HL-60 (cell line): Measurements from ENCODE around the gene ARAP2.

ENCODE experiments used
- DNase-seq, 2 experiments: peaks; one replicate each; pipeline ENCODE4 v3.0.0-alpha.2; 2010 to 2020; ENCODE audit warnings: low read depth in 1 of 2, low spot score in 1 of 2
- H3K27ac ChIP-seq: fragments of 250-450 bp; sonication (Bioruptor Pico); replicated peaks from 2 replicates; pipeline ENCODE4 v1.5.1; 2020; ENCODE audit warnings: mild to moderate bottlenecking, moderate library complexity
- H3K27me3 ChIP-seq: fragments of 250-450 bp; sonication (Bioruptor Pico); 2 replicates; pipeline ENCODE4 v1.5.1; 2021; ENCODE audit warnings: mild to moderate bottlenecking, moderate library complexity; ENCODE audit not compliant: insufficient read depth, poor library complexity, severe bottlenecking
- H3K4me3 ChIP-seq: replicated peaks from 2 replicates; pipeline ENCODE4 v1.5.1; 2011; ENCODE audit warnings: mild to moderate bottlenecking, control low read depth, low read length; ENCODE audit not compliant: insufficient read depth
- CTCF ChIP-seq: IDR thresholded peaks from one replicate; pipeline ENCODE4 v1.5.1; 2011; ENCODE audit warnings: low read length, control low read depth, inconsistent platforms; ENCODE audit not compliant: insufficient read depth
- GABPA ChIP-seq: IDR thresholded peaks from 2 replicates; pipeline ENCODE4 v1.6.1; 2012; ENCODE audit warnings: low read depth
- POLR2AphosphoS5 ChIP-seq: IDR thresholded peaks from 2 replicates; pipeline ENCODE4 v1.6.1; 2012; ENCODE audit warnings: low read depth
- SPI1 ChIP-seq: IDR thresholded peaks from 2 replicates; pipeline ENCODE4 v1.6.1; 2012; ENCODE audit warnings: low read depth, mild to moderate bottlenecking, borderline replicate concordance
- TF ChIP-seq, protein P1 (sequence below): IDR thresholded peaks from 2 replicates; pipeline ENCODE4 v1.6.1; 2012; ENCODE audit warnings: low read depth; ENCODE audit not compliant: insufficient replicate concordance

ARAP2 gene

GRCh38 chr4:36278789-36279188 is 34.5 kb upstream of the ARAP2 start:
- Histone ChIP-seq H3K27ac (no peak overlapping the region), H3K4me3 (no peak overlapping the region), H3K27me3 (no peaks in the 10 kb centered on the region)
- TF ChIP-seq GABPA (no peak), CTCF (no peak), SPI1 (no peak), POLR2AphosphoS5 (no peak)
- TF ChIP-seq, protein P1, sequence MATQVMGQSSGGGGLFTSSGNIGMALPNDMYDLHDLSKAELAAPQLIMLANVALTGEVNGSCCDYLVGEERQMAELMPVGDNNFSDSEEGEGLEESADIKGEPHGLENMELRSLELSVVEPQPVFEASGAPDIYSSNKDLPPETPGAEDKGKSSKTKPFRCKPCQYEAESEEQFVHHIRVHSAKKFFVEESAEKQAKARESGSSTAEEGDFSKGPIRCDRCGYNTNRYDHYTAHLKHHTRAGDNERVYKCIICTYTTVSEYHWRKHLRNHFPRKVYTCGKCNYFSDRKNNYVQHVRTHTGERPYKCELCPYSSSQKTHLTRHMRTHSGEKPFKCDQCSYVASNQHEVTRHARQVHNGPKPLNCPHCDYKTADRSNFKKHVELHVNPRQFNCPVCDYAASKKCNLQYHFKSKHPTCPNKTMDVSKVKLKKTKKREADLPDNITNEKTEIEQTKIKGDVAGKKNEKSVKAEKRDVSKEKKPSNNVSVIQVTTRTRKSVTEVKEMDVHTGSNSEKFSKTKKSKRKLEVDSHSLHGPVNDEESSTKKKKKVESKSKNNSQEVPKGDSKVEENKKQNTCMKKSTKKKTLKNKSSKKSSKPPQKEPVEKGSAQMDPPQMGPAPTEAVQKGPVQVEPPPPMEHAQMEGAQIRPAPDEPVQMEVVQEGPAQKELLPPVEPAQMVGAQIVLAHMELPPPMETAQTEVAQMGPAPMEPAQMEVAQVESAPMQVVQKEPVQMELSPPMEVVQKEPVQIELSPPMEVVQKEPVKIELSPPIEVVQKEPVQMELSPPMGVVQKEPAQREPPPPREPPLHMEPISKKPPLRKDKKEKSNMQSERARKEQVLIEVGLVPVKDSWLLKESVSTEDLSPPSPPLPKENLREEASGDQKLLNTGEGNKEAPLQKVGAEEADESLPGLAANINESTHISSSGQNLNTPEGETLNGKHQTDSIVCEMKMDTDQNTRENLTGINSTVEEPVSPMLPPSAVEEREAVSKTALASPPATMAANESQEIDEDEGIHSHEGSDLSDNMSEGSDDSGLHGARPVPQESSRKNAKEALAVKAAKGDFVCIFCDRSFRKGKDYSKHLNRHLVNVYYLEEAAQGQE: no peak
- no peak for DNase-seq

DNA sequence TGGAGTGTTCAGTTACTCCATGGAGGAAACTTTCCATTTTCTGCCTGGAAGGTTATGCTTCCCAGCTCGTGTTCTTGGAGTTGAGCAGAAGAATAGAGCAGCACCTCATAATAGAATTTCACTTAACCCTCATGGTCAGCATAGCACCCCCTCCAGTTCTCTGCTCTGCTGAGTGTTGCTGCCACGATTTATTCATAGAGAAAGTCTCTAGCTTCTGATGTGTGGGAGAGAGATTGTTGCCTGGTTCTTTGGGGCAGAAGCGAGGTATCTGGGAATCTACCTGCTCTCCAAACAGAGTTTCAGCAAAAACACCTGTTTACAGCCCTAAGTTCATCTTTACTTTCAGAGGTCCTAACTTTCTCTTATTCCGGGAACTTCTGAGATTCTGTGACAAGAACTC is 33.2 kb upstream of the ARAP2 start:
- no peak for TF ChIP-seq SPI1
- TF ChIP-seq, protein P1: no peak
- TF ChIP-seq POLR2AphosphoS5: no peak
- no peak for TF ChIP-seq GABPA
- TF ChIP-seq CTCF: no peak

GRCh38 chr4:36274158-36274557 is 29.8 kb upstream of the ARAP2 start:
- H3K27ac ChIP-seq: no peak overlapping the region
- no peak for TF ChIP-seq SPI1
- no peak for TF ChIP-seq POLR2AphosphoS5
- no peak for TF ChIP-seq GABPA
- TF ChIP-seq CTCF: no peak
- TF ChIP-seq, protein P1: no peak
- no peaks in the 10 kb centered on the region for H3K27me3 ChIP-seq
- no peak overlapping the region for H3K4me3 ChIP-seq
- DNase-seq: no peak

More for the DNA sequence above, 33.2 kb upstream of the ARAP2 start:
- DNase-seq: no peak
- Histone ChIP-seq H3K27me3 (no peaks in the 10 kb centered on the region), H3K4me3 (no peak overlapping the region), H3K27ac (no peak overlapping the region)
